Astrocyte of the spinal cord (primary cell): ENCODE data around the gene TIGIT.
A peak's percentile ranks its signal among the peaks of the same experiment; 100 is the strongest.
"Not testable (repeated sequence)": the region's sequence is repeated elsewhere in the genome, so short reads cannot be mapped to it uniquely, and the experiment has no call there.

Source experiments
- DNase-seq: peaks from one replicate; pipeline ENCODE4 v3.0.0; 2011; ENCODE audit warnings: low read depth, low spot score
- H3K4me3 ChIP-seq: 2 replicates; pipeline ENCODE4 v1.5.1; 2011; ENCODE audit warnings: low read depth, mild to moderate bottlenecking, low read length, moderate library complexity
- in situ Hi-C: cut with HindIII; loops from 2 replicates; pipeline ENCODE4 v1.10.0; 2017; ENCODE audit warnings: low sequenced_read_pairs
- TF ChIP-seq, protein P1 (sequence below): IDR thresholded peaks from 2 replicates; pipeline ENCODE4 v1.5.1; 2012; ENCODE audit warnings: low read depth, mild to moderate bottlenecking, low read length, inconsistent platforms

Gene TIGIT

GRCh38 chr3:114272271-114272670, 21.6 kb upstream of the TIGIT start:
- TF ChIP-seq, protein P1, sequence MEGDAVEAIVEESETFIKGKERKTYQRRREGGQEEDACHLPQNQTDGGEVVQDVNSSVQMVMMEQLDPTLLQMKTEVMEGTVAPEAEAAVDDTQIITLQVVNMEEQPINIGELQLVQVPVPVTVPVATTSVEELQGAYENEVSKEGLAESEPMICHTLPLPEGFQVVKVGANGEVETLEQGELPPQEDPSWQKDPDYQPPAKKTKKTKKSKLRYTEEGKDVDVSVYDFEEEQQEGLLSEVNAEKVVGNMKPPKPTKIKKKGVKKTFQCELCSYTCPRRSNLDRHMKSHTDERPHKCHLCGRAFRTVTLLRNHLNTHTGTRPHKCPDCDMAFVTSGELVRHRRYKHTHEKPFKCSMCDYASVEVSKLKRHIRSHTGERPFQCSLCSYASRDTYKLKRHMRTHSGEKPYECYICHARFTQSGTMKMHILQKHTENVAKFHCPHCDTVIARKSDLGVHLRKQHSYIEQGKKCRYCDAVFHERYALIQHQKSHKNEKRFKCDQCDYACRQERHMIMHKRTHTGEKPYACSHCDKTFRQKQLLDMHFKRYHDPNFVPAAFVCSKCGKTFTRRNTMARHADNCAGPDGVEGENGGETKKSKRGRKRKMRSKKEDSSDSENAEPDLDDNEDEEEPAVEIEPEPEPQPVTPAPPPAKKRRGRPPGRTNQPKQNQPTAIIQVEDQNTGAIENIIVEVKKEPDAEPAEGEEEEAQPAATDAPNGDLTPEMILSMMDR: no peak
- DNase-seq: peak; percentile 58
- in situ Hi-C loops: no loop called here
- H3K4me3 ChIP-seq: no peak overlapping the region

GRCh38 chr3:114274929-114275328, 18.9 kb upstream of the TIGIT start:
- peak; percentile 17 for DNase-seq
- TF ChIP-seq, protein P1: no peak
- in situ Hi-C loops: no loop called here
- no peak overlapping the region for H3K4me3 ChIP-seq

GRCh38 chr3:114276856-114277255, 17.0 kb upstream of the TIGIT start:
- H3K4me3 ChIP-seq, DNase-seq, in situ Hi-C loops: not testable (repeated sequence)

- DNase-seq: no peak
- H3K4me3 ChIP-seq: no peak overlapping the region
- in situ Hi-C loops: no loop called here
- TF ChIP-seq, protein P1: no peak
These were observed 9.2 kb upstream of the TIGIT start for GRCh38 chr3:114284644-114285043.

DNA sequence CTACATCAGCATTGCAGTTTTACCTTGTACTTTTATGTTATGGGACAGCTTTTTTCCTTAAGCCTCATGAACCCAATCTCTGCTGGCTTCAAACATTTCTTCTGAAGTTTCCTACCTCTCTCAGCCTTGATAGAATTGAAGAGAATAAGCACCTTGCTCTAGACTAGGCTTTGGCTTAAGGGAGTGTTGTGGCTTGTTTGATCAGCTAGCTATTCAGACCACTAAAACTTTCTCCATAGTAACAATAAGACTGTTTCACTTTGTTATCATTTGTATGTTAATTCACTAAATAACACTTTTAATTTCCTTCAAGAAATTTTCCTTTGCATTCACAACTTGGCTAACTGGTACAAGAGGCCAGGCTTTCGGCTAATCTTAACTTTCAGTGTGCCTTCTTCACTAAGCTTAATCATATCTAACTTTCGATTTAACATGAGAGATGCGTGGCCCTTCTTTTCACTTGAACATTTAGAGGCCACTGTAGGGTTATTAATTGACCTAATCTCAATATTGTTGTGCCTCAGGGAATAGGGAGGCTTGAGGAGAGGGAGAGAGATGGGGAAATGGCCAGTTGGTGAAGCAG, 8.1 kb upstream of the TIGIT start:
- no peak for DNase-seq
- H3K4me3 ChIP-seq: no peak overlapping the region
- in situ Hi-C loops: no loop called here
- TF ChIP-seq, protein P1: no peak

- H3K4me3 ChIP-seq: no peak overlapping the region
- TF ChIP-seq, protein P1: no peak
- in situ Hi-C loops: no loop called here
- no peak for DNase-seq
These were observed 7.6 kb upstream of the TIGIT start for GRCh38 chr3:114286266-114286665.

GRCh38 chr3:114290911-114291901, 2.6 kb upstream of the TIGIT start:
- peak; percentile 33 for DNase-seq
- TF ChIP-seq, protein P1: peak; percentile 75
- in situ Hi-C loops: no loop called here
- H3K4me3 ChIP-seq: no peak overlapping the region
